Vagina (tissue), 2 donors: Measurements from ENCODE around the gene CFAP74. TPM values are rescaled to one million over a fixed set of nuclear protein-coding genes. Genes with fewer than 3 reads are reported as not detected.

ENCODE experiments used
- DNase-seq, 2 donors: peaks; one replicate each; pipeline ENCODE4 v3.0.0-alpha.2; 2017; ENCODE audit errors: extremely low spot score in 2 of 2
- H3K27ac ChIP-seq: fragments of 200-600 bp; sonication (generic); one replicate; pipeline ENCODE4 v1.5.1; 2019
- H3K27me3 ChIP-seq: fragments of 200-600 bp; sonication (generic); one replicate; pipeline ENCODE4 v1.5.1; 2019
- H3K36me3 ChIP-seq, 2 donors: fragments of 200-600 bp; sonication (generic); one replicate each; pipeline ENCODE4 v1.5.1; 2017 to 2019
- H3K4me1 ChIP-seq: fragments of 200-600 bp; sonication (generic); one replicate; pipeline ENCODE4 v1.5.1; 2019
- H3K4me3 ChIP-seq, 2 donors: fragments of 200-600 bp; sonication (generic); 1 replicate in 1 of 2; 2 replicates in 1 of 2; pipeline ENCODE4 v1.5.1; 2016 to 2019
- H3K9me3 ChIP-seq: fragments of 200-600 bp; sonication (generic); one replicate; pipeline ENCODE4 v1.5.1; 2019
- CTCF ChIP-seq, 3 experiments: fragments of 450-650 bp in 2 of 3; fragments of 200-600 bp in 1 of 3; sonication (generic) in 1 of 3; IDR thresholded peaks; one replicate each; pipeline ENCODE4 v1.5.1; 2017 to 2019; ENCODE audit warnings: antibody characterized with exemption in 3 of 3, mild to moderate bottlenecking in 2 of 3, moderate library complexity in 2 of 3
- POLR2A ChIP-seq, 2 donors: fragments of 450-650 bp; IDR thresholded peaks; one replicate each; pipeline ENCODE4 v1.6.1; 2017; ENCODE audit warnings: antibody characterized with exemption in 2 of 2, mild to moderate bottlenecking in 2 of 2, moderate library complexity in 2 of 2
- POLR2AphosphoS5 ChIP-seq, 2 donors: sonication (generic); formaldehyde crosslinking; IDR thresholded peaks; one replicate each; pipeline ENCODE4 v1.9.0; 2017; ENCODE audit warnings: antibody characterized with exemption in 2 of 2, mild to moderate bottlenecking in 2 of 2, low read depth in 1 of 2; ENCODE audit not compliant: insufficient read depth in 1 of 2
- intact Hi-C: fragments of 100-400 bp; cut with DNase I; formaldehyde crosslinking; loops from one replicate; pipeline ENCODE4 v1.15.1; 2023
- total RNA-seq: library from RNA; depleted of rRNA; stranded (reverse); fragments of >200 nt; gene quantifications from one replicate; pipeline ENCODE4 v1.2.3, GENCODE V29; 2016

CFAP74 gene
- total RNA-seq, 1 donor from 2014 or later = not detected

GRCh38 chr1:1892079-1892762 is 111.4 kb downstream of the CFAP74 start:
- no peak for TF ChIP-seq POLR2AphosphoS5 (IDR thresholded peaks at IDR 0.05; ENCODE audit: insufficient read depth in 1 of 2, low read depth in 1 of 2)
- no peak for TF ChIP-seq CTCF (IDR thresholded peaks at IDR 0.05)
- no peak for TF ChIP-seq POLR2A (IDR thresholded peaks at IDR 0.05)
- H3K9me3 ChIP-seq = no peaks in the 10 kb centered on the region
- H3K27me3 ChIP-seq = no peaks in the 10 kb centered on the region
- H3K4me3 ChIP-seq = peak overlapping the region; percentile 86 to 92
- H3K4me1 ChIP-seq = peaks cover 64% of the 10 kb centered on the region
- intact Hi-C loops = no loop called here
- DNase-seq = no peak
- H3K27ac ChIP-seq = peak overlapping the region; percentile 94
- H3K36me3 ChIP-seq = no peaks in the 10 kb centered on the region

GRCh38 chr1:1891349-1892078 is 112.1 kb downstream of the CFAP74 start:
- Histone ChIP-seq H3K4me1 (peaks cover 71% of the 10 kb centered on the region), H3K9me3 (no peaks in the 10 kb centered on the region), H3K4me3 (peak overlapping the region; percentile 86 to 92), H3K27me3 (no peaks in the 10 kb centered on the region), H3K36me3 (no peaks in the 10 kb centered on the region), H3K27ac (peak overlapping the region; percentile 94)
- intact Hi-C loops = loop anchor here (2.0 kb wide), 1 partner anchor 33 kb away; no protein-coding TSS in a partner anchor
- TF ChIP-seq POLR2AphosphoS5 (IDR thresholded peaks at IDR 0.05; ENCODE audit: insufficient read depth in 1 of 2, low read depth in 1 of 2) = peak in 1 of 2 donors; percentile 64
- no peak for TF ChIP-seq POLR2A (IDR thresholded peaks at IDR 0.05)
- no peak for DNase-seq

- intact Hi-C loops = loop anchor here (2.0 kb wide), 1 partner anchor 32 kb away; no protein-coding TSS in a partner anchor
- Histone ChIP-seq H3K4me3 (peak within 1 kb of the TSS; percentile 86 to 92), H3K27ac (peak within 1 kb of the TSS; percentile 94), H3K9me3 (no peaks in the 10 kb centered on the region), H3K36me3 (no peaks in the 10 kb centered on the region), H3K27me3 (no peaks in the 10 kb centered on the region), H3K4me1 (peaks cover 79% of the 10 kb centered on the region)
- DNase-seq = no peak
- TF ChIP-seq POLR2A (IDR thresholded peaks at IDR 0.05) (peak in 1 of 2 donors; percentile 64), CTCF (IDR thresholded peaks at IDR 0.05) (no peak)
Measured at GRCh38 chr1:1890506-1891348, 112.9 kb downstream of the CFAP74 start, which contains the start of gene GNB1. TSS of gene GNB1 (minus strand) at chr1:1891087. CDS start at chr1:1825453, 65,634 bp downstream.

- intact Hi-C loops = loop anchor here (2.0 kb wide), 1 partner anchor 31 kb away; no protein-coding TSS in a partner anchor
- Histone ChIP-seq H3K4me3 (peak overlapping the region; percentile 86 to 92), H3K27me3 (no peaks in the 10 kb centered on the region), H3K36me3 (no peaks in the 10 kb centered on the region), H3K9me3 (no peaks in the 10 kb centered on the region), H3K27ac (peak overlapping the region; percentile 94), H3K4me1 (peaks cover 79% of the 10 kb centered on the region)
- DNase-seq = no peak
- TF ChIP-seq POLR2AphosphoS5 (IDR thresholded peaks at IDR 0.05; ENCODE audit: insufficient read depth in 1 of 2, low read depth in 1 of 2) = peak in 1 of 2 donors; percentile 21
- no peak for TF ChIP-seq CTCF (IDR thresholded peaks at IDR 0.05)
Measured at GRCh38 chr1:1889847-1890505, 113.6 kb downstream of the CFAP74 start.
